Measurements from ENCODE around the gene AMACR. TPM values are rescaled to one million over a fixed set of nuclear protein-coding genes. Genes with fewer than 3 reads are reported as not detected.

AMACR gene
- total RNA-seq, 2 experiments from 2014 or later, result 4.5 to 5.0 TPM

DNA sequence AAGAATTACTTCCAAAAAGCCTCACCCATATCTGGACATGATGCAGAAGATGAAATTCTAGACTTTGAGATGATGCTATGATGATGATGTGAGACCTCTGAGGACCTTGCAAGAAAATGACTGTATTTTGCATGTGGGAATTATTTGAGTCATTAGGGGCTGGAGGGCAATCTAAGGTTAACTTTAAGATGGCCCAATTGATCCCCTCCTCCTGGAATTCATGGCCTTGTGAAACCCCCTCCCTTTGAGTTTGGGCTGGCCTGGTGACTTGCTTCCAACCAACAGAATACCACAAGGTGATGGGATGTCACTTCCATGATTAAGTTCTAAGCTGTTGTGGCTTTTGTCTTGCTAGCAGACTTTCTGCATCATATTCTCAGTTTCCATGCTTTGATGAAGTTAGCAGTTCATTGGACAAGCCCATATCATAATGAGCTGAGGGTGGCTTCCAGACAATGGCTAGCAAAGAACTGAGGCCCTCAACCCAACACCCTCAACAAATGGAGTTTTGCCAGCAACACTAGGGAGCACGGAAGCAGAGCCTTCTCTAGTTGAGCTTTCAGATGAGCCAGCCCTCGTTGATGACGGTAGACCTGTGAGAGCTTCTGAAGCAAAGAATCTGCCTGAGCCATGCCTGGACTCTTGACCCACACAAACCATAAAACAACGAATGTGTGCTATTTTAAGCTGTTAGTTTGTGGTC is 7.4 kb upstream of the AMACR start:
- H2AFZ ChIP-seq (ENCODE audit: low read length), result no peak overlapping the region
- no peak for DNase-seq (ENCODE audit: low spot score)
- BruUV-seq (replicated peaks), result no TSS peak
- ChIA-PET POLR2A (no interaction called here), CTCF (ENCODE audit: unreplicated experiment) (no interaction called here)
- no peaks in the 10 kb centered on the region; the same call in 1 of the 2 replicates for H3K36me3 ChIP-seq (ENCODE audit: insufficient read depth, low read length)
- H3K4me3 ChIP-seq (ENCODE audit: low read depth, low read length, poor library complexity, severe bottlenecking), result no peak overlapping the region
- no peak overlapping the region for H3K27ac ChIP-seq (ENCODE audit: low read depth, low read length, poor library complexity, severe bottlenecking)
- intact Hi-C loops (cut with micrococcal nuclease; ENCODE audit: unreplicated experiment), result no loop called here
- H3K9me2 ChIP-seq (ENCODE audit: insufficient read depth, low read length), result no peaks in the 10 kb centered on the region
- H3K9me3 ChIP-seq (ENCODE audit: low read length), result no peaks in the 10 kb centered on the region
- H4K20me1 ChIP-seq (ENCODE audit: insufficient read depth, low read length), result no peaks in the 10 kb centered on the region
- no peak for TF ChIP-seq EZH2phosphoT487 (IDR thresholded peaks at IDR 0.05; ENCODE audit: borderline replicate concordance, low read depth, low read length)
- TF ChIP-seq, protein P1, sequence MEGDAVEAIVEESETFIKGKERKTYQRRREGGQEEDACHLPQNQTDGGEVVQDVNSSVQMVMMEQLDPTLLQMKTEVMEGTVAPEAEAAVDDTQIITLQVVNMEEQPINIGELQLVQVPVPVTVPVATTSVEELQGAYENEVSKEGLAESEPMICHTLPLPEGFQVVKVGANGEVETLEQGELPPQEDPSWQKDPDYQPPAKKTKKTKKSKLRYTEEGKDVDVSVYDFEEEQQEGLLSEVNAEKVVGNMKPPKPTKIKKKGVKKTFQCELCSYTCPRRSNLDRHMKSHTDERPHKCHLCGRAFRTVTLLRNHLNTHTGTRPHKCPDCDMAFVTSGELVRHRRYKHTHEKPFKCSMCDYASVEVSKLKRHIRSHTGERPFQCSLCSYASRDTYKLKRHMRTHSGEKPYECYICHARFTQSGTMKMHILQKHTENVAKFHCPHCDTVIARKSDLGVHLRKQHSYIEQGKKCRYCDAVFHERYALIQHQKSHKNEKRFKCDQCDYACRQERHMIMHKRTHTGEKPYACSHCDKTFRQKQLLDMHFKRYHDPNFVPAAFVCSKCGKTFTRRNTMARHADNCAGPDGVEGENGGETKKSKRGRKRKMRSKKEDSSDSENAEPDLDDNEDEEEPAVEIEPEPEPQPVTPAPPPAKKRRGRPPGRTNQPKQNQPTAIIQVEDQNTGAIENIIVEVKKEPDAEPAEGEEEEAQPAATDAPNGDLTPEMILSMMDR (conservative IDR thresholded peaks at IDR 0.05; ENCODE audit: low read length), result no peak
- H3K4me1 ChIP-seq (ENCODE audit: insufficient read depth, low read length, poor library complexity, severe bottlenecking), result no peaks in the 10 kb centered on the region
- no peak overlapping the region for H3K4me2 ChIP-seq (ENCODE audit: low read length)
- no peaks in the 10 kb centered on the region for H3K79me2 ChIP-seq (ENCODE audit: insufficient read depth, low read depth, low read length)

DNA sequence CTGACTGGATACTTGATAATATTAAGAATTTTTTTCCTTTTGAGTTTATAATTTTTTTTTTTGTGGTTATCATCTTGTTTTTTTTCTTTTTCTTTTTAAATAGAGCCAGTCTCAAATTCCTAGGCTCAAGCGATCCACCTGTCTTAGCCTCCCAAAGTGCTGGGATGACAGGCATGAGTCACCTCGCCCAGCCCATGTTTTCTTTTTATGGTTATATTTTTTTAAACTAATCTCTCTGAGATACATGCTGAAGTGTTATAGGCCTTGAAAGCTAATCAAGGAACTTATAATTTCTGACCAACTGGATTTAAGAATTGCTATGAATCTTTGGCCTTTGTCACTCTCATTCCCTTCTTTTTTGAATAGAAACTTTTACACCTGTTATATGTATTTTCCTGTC is 6.8 kb upstream of the AMACR start:
- no peak overlapping the region for H3K4me2 ChIP-seq (ENCODE audit: low read length)
- H3K27ac ChIP-seq (ENCODE audit: low read depth, low read length, poor library complexity, severe bottlenecking), result no peak overlapping the region
- POLR2A ChIA-PET, result no interaction called here
- no peaks in the 10 kb centered on the region for H3K9me2 ChIP-seq (ENCODE audit: insufficient read depth, low read length)
- no peaks in the 10 kb centered on the region for H3K4me1 ChIP-seq (ENCODE audit: insufficient read depth, low read length, poor library complexity, severe bottlenecking)
- TF ChIP-seq EZH2phosphoT487 (IDR thresholded peaks at IDR 0.05; ENCODE audit: borderline replicate concordance, low read depth, low read length), result no peak
- TF ChIP-seq, protein P1 (conservative IDR thresholded peaks at IDR 0.05; ENCODE audit: low read length), result no peak
- intact Hi-C loops (cut with micrococcal nuclease; ENCODE audit: unreplicated experiment), result no loop called here
- no peak for DNase-seq (ENCODE audit: low spot score)
- no peak overlapping the region for H2AFZ ChIP-seq (ENCODE audit: low read length)
- H3K9me3 ChIP-seq (ENCODE audit: low read length), result no peaks in the 10 kb centered on the region
- H3K79me2 ChIP-seq (ENCODE audit: insufficient read depth, low read depth, low read length), result no peaks in the 10 kb centered on the region
- H3K4me3 ChIP-seq (ENCODE audit: low read depth, low read length, poor library complexity, severe bottlenecking), result no peak overlapping the region
- no peaks in the 10 kb centered on the region for H3K36me3 ChIP-seq (ENCODE audit: insufficient read depth, low read length)
- no peaks in the 10 kb centered on the region for H4K20me1 ChIP-seq (ENCODE audit: insufficient read depth, low read length)
- CTCF ChIA-PET (ENCODE audit: unreplicated experiment), result no interaction called here
- BruUV-seq (replicated peaks), result no TSS peak

DNA sequence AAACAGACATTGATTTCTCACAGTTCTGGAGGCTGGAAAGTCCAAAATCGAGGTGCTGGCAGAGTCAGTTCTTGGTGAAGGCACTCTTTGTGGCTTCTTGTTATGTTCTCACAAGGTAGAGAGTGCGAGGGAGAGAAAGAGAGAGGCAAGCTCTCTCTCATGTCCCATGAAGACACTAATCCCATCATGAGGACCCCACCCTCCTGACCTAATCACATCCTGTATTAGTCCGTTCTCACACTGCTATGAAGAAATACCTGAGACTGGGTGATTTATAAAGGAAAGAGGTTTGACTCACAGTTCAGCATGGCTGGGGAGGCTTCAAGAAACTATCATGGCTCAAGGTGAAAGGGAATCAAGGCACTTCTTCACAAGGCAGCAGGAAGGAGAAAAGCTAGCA is 5.7 kb upstream of the AMACR start:
- intact Hi-C loops (cut with micrococcal nuclease; ENCODE audit: unreplicated experiment), result no loop called here
- DNase-seq (ENCODE audit: low spot score), result no peak
- Histone ChIP-seq H4K20me1 (ENCODE audit: insufficient read depth, low read length) (no peaks in the 10 kb centered on the region), H3K9me3 (ENCODE audit: low read length) (no peaks in the 10 kb centered on the region), H3K36me3 (ENCODE audit: insufficient read depth, low read length) (no peaks in the 10 kb centered on the region), H3K27ac (ENCODE audit: low read depth, low read length, poor library complexity, severe bottlenecking) (no peak overlapping the region), H3K4me1 (ENCODE audit: insufficient read depth, low read length, poor library complexity, severe bottlenecking) (peaks cover 9% of the 10 kb centered on the region), H3K9me2 (ENCODE audit: insufficient read depth, low read length) (no peaks in the 10 kb centered on the region), H3K4me3 (ENCODE audit: low read depth, low read length, poor library complexity, severe bottlenecking) (no peak overlapping the region), H3K79me2 (ENCODE audit: insufficient read depth, low read depth, low read length) (no peaks in the 10 kb centered on the region), H2AFZ (ENCODE audit: low read length) (no peak overlapping the region), H3K4me2 (ENCODE audit: low read length) (no peak overlapping the region)
- ChIA-PET CTCF (ENCODE audit: unreplicated experiment) (no interaction called here), POLR2A (no interaction called here)
- no peak for TF ChIP-seq EZH2phosphoT487 (IDR thresholded peaks at IDR 0.05; ENCODE audit: borderline replicate concordance, low read depth, low read length)
- TF ChIP-seq, protein P1 (conservative IDR thresholded peaks at IDR 0.05; ENCODE audit: low read length), result no peak
- BruUV-seq (replicated peaks), result no TSS peak

Data from OCI-LY7 (cell line).